GM18507 (cell line): ENCODE data around the gene EVI5.
"Not testable (repeated sequence)": the region's sequence is repeated elsewhere in the genome, so short reads cannot be mapped to it uniquely, and the experiment has no call there.

Experiments
- DNase-seq: peaks from one replicate; pipeline ENCODE4 v3.0.0; 2011; ENCODE audit warnings: low read depth; ENCODE audit not compliant: insufficient read length; ENCODE audit errors: extremely low spot score
- FAIRE-seq: peaks from 2 replicates; lab custom pipeline; 2011; peaks lifted over from hg19 to GRCh38; lab: Jason Lieb, UNC

Gene EVI5

GRCh38 chr1:92708368-92708950 is 76.4 kb downstream of the EVI5 start:
- FAIRE-seq = no peak
- DNase-seq = no peak

DNA sequence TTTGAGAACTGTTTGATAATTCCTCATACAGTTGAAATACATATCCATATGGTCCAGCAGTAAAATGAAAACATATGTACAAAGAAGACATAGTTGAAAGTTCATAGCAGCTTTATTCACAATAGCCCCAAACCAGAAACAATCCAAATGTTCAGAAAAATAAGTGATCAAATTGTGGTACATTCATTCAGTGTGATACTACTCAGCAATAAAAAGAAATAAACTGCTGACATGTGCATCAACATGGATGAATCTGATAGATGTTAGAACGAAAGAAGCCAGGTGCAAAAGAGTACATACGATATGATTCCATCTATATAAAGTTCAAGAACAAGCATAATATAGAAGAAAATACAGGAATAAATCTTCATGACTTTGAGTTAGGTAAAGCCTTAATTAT is 77.2 kb downstream of the EVI5 start:
- FAIRE-seq (no peak), DNase-seq (no peak)

GRCh38 chr1:92707292-92707691 is 77.6 kb downstream of the EVI5 start:
- DNase-seq (no peak), FAIRE-seq (no peak)

- FAIRE-seq = no peak
- no peak for DNase-seq
Observed at GRCh38 chr1:92705446-92705845, 79.5 kb downstream of the EVI5 start.

DNA sequence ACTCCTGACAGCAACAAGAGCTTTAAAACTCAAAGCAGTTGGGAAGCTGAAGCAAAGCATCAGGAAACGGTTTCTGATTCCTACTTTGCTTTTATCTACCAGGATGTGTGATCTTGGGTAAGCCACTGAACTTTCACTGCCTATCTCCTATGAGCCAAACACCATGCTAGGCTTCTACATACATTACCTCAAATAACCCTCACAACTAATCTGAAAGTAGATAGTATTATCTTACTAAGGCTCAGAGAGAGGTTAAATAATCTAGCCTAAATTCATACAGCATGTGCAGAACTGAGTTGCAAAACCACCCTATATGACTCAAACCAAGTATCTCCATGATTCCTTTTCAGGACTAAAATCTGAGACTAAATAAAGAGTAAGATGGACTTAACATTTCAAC is 83.8 kb downstream of the EVI5 start:
- peak; percentile 15 for FAIRE-seq
- no peak for DNase-seq

GRCh38 chr1:92698932-92699331 is 86.0 kb downstream of the EVI5 start:
- DNase-seq (no peak), FAIRE-seq (no peak)

GRCh38 chr1:92695104-92695503 is 89.8 kb downstream of the EVI5 start:
- FAIRE-seq (no peak), DNase-seq (no peak)

GRCh38 chr1:92691925-92692324 is 93.0 kb downstream of the EVI5 start:
- no peak for DNase-seq
- FAIRE-seq = no peak

DNA sequence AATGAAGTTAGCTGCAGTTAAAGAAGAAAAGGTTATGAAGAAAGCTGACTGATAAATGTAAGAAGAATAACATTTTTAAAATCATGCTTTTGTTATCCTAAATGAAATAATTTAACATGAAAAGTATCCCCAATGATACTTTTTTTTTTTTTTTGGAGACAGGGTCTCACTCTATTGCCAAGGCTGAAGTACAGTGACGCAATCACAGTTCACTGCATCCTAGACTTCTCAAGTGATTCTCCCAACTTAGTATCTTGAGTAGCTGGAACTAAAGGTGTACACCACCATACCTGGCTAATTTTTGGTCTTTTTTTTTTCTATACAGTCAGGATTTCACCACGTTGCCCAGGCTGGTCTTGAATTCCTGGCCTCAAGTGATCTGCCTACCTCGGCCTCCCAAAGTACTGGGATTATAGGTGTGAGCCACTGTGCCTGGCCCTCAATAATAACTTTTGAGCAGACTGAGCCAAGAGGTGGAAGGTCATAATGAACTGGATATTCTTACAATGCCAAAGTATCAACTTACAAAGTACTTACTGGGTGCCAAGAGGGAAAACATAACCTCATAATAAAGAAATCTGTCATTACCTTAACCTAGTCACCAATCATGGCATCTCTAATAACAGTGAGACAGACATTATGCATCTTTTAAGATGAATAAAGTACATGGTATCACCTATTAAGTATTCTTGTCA is 94.5 kb downstream of the EVI5 start:
- DNase-seq (no peak), FAIRE-seq (no peak)

DNA sequence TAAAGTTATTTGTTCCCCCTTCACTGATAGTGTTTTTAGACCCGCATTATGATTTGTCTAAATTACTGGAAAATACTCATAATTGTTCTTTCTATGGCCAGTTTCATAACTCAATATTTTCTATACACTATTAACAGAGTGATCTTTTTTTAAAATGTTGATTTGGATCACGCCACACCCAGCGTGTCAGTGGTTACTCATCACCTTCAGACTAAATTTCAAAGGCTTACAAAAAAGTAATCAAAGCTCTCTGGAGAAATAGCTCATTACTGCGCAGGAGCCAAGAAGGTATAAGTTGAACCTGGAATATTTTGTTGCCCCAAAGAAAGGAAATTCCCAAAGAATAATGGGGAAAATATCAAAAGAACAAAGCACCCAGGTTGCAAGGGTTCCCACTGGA is 104.9 kb downstream of the EVI5 start:
- FAIRE-seq (no peak), DNase-seq (no peak)

DNA sequence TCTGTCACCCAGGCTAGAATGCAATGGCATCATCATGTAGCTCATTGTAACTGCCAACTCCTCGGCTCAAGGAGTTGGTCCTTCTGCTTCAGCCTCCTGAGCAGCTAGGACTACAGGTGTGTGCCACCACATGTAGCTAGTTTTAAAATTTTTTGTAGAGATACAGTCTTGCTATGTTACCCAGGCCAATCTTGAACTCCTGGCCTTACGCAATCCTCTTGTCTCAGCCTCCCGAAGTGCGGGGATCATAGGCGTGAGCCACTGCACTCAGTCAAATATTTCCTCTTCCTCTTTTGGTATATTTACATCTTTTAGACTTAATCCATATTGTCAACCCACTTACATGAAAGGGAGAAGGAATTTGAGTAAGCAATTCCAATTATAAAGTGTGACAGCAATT is 121.1 kb downstream of the EVI5 start:
- no peak for FAIRE-seq

DNA sequence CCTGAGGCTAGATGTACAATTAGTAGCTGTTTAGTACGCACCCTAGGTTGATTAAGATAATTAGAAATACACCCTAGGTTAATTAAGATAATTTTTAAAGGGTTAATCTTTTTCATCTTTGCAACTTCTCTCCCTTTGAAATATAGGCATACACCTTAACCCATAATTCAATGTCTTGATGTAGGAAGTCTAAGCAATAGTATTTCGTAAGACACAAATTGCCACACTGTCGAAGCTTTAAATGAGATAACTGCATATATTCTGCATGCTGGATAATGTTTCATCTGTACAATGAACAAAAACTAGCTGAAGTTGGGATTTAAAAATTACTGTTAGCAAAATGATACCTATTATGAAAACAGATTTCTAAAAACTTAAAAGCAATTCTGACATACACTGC is 122.9 kb downstream of the EVI5 start:
- DNase-seq = no peak
- FAIRE-seq = no peak

More for the DNA sequence above, 121.1 kb downstream of the EVI5 start:
- DNase-seq = no peak

DNA sequence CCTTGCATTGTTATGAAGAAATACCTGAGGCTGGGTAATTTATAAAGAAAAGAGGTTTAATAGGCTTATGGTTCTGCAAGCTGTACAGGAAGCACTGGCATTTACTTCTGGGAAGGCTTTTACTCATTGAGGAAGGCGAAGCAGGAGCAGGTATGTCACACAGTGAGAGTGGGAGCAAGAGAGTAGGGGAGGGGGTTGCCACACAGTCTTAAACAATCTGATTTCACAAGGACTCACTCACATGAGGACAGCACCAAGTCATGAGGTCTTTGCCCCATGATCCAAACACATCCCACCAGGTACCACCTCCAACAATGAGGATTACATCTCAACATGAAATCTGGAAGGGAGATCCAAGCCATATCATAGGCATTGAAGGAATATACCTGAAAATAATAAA is 127.2 kb downstream of the EVI5 start:
- no peak for FAIRE-seq
- no peak for DNase-seq

GRCh38 chr1:92655197-92655801 is 129.6 kb downstream of the EVI5 start:
- DNase-seq = no peak
- FAIRE-seq = no peak

- FAIRE-seq = no peak
- no peak for DNase-seq
Observed at GRCh38 chr1:92653605-92654381, 131.1 kb downstream of the EVI5 start.

DNA sequence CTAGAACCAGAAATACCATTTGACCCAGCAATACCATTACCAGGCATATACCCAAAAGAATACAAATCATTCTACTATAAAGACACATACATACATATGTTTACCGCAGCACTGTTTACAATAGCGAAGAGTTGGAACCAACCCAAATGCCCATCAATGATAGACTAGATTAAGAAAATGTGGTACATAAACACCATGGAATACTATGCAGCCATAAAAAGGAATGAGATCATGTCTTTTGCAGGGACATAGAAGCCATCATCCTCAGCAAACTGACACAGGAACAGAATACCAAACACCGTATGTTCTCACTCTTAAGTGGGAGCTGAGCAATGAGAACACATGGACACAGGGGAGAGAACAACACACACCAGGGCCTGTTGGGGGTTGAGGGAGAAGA is 144.2 kb downstream of the EVI5 start:
- DNase-seq, FAIRE-seq: not testable (repeated sequence)

DNA sequence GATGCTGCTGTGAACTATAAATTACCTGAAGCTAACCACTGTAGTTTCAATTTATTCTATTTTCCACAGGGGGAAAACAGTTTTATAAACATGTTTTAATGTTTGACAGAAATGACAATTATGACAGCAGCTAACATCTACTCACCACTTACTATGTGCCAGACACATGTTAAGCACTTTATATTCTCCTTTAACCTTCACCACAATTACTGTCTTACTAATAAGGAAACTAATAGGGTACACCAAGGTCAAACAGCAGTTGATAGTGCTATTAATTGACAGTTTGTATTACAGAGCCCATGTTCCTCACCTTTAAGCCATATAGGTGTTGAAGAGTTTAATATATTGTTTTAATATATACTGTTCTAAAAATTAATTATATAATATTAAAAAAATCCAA is 146.4 kb downstream of the EVI5 start:
- no peak for FAIRE-seq
- DNase-seq = no peak

- not testable (repeated sequence) for DNase-seq, FAIRE-seq
Observed at GRCh38 chr1:92635203-92635602, 149.7 kb downstream of the EVI5 start.

DNA sequence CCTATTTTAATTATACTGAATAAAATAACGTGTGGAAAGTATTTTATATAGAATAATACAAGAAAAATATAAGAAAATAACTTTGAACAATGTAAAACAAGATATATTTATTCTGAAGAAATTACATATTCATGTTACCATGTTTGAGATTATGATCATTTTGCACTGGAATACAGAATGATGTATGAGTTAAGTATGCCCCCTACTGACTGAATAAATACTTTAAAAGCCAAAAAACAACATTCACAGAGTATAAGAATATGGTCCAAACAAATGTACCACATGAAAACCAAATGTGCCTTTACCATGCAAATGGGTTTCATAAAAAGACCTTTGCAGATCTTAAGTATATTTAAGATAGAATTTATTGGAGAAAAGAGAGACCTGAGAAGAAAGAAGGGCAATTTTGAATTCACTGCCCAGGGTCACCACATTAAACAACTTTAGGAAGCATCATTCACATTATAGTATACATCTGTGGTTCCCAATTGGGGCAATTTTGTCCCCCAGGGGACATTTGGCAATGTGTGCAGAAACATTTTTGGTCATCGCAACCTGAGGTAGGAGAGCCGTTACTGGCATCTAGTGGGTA is 161.6 kb downstream of the EVI5 start:
- peak; percentile 68 for FAIRE-seq
- DNase-seq = no peak
